DOHH2 (cell line): ENCODE measurements around the gene GFY.
"Not testable (repeated sequence)": the region's sequence is repeated elsewhere in the genome, so short reads cannot be mapped to it uniquely, and the experiment has no call there.

Experiments used
- EZH2phosphoT487 ChIP-seq: fragments of 200-600 bp; sonication (generic); IDR thresholded peaks from 2 replicates; pipeline ENCODE4 v1.6.1; 2017; ENCODE audit warnings: borderline replicate concordance, mild to moderate bottlenecking, antibody characterized with exemption, low read length, moderate library complexity, mixed read lengths
- TF ChIP-seq, protein P1 (sequence below): fragments of 200-600 bp; sonication (generic); IDR thresholded peaks from one replicate; pipeline ENCODE4 v1.5.1; 2014; ENCODE audit warnings: antibody characterized with exemption, mild to moderate bottlenecking, low read depth, low read length; ENCODE audit not compliant: poor library complexity, severe bottlenecking

DNA sequence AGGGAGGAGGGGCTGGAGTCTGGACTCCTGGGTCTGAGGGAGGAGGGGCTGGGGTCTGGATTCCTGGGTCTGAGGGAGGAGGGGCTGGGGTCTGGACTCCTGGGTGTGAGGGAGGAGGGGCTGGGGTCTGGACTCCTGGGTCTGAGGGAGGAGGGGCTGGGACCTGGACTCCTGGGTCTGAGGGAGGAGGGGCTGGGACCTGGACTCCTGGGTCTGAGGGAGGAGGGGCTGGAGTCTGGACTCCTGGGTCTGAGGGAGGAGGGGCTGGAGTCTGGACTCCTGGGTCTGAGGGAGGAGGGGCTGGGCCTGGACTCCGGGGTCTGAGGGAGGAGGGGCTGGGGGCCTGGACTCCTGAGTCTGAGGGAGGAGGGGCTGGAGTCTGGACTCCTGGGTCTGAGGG, 35.9 kb downstream of the GFY start:
- TF ChIP-seq, protein P1, sequence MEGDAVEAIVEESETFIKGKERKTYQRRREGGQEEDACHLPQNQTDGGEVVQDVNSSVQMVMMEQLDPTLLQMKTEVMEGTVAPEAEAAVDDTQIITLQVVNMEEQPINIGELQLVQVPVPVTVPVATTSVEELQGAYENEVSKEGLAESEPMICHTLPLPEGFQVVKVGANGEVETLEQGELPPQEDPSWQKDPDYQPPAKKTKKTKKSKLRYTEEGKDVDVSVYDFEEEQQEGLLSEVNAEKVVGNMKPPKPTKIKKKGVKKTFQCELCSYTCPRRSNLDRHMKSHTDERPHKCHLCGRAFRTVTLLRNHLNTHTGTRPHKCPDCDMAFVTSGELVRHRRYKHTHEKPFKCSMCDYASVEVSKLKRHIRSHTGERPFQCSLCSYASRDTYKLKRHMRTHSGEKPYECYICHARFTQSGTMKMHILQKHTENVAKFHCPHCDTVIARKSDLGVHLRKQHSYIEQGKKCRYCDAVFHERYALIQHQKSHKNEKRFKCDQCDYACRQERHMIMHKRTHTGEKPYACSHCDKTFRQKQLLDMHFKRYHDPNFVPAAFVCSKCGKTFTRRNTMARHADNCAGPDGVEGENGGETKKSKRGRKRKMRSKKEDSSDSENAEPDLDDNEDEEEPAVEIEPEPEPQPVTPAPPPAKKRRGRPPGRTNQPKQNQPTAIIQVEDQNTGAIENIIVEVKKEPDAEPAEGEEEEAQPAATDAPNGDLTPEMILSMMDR: not testable (repeated sequence)
- TF ChIP-seq EZH2phosphoT487: not testable (repeated sequence)
